Daoy (cell line): ENCODE measurements around the gene UQCC2. TPM values are rescaled to one million over a fixed set of nuclear protein-coding genes. Genes with fewer than 3 reads are reported as not detected.
A peak's percentile ranks its signal among the peaks of the same experiment; 100 is the strongest.

Experiments
- DNase-seq: peaks from one replicate; pipeline ENCODE4 v3.0.0-alpha.2; 2015; ENCODE audit warnings: low read depth
- total RNA-seq: library from RNA; depleted of rRNA; stranded (reverse); fragments of >200 nt; shearing (Covaris generic); gene quantifications from 2 replicates; pipeline ENCODE4 v1.2.3, GENCODE V29; 2014; rRNA removed

Gene UQCC2
- 97.6 and 115 TPM in 2 replicates for total RNA-seq

GRCh38 chr6:33711140-33712129 lies at the start of gene UQCC2:
UQCC2 (minus strand) TSS chr6:33711700; CDS start chr6:33711686, 14 bp downstream.
- peak; percentile 99 for DNase-seq

- DNase-seq: no peak
These were observed 48.6 kb upstream of the UQCC2 start for GRCh38 chr6:33759887-33760629.

- no peak for DNase-seq
These were observed 47.3 kb upstream of the UQCC2 start for GRCh38 chr6:33758815-33759216.

- DNase-seq: no peak
These were observed 46.4 kb upstream of the UQCC2 start for GRCh38 chr6:33757906-33758305.

GRCh38 chr6:33757113-33757512 lies 45.6 kb upstream of the UQCC2 start:
- DNase-seq: no peak

- DNase-seq: no peak
These were observed 44.9 kb upstream of the UQCC2 start for GRCh38 chr6:33756211-33756954.

GRCh38 chr6:33755070-33755869 lies 43.8 kb upstream of the UQCC2 start:
- DNase-seq: peak; percentile 57

GRCh38 chr6:33754222-33754621 lies 42.7 kb upstream of the UQCC2 start:
- DNase-seq: no peak

- DNase-seq: no peak
These were observed 41.1 kb upstream of the UQCC2 start for GRCh38 chr6:33752646-33753015.

- no peak for DNase-seq
These were observed 40.5 kb upstream of the UQCC2 start for GRCh38 chr6:33751771-33752645.

GRCh38 chr6:33750244-33750991 lies 38.9 kb upstream of the UQCC2 start:
- DNase-seq: no peak

GRCh38 chr6:33749401-33749800 lies 37.9 kb upstream of the UQCC2 start:
- DNase-seq: no peak

- no peak for DNase-seq
These were observed 37.3 kb upstream of the UQCC2 start for GRCh38 chr6:33748841-33749240.

GRCh38 chr6:33747823-33748222 lies 36.3 kb upstream of the UQCC2 start:
- DNase-seq: no peak

- no peak for DNase-seq
These were observed 35.2 kb upstream of the UQCC2 start, which contains the start of gene IP6K3 for GRCh38 chr6:33746651-33747100. IP6K3 (minus strand) TSS chr6:33746905; CDS start chr6:33735476, 11,429 bp downstream.

- peak; percentile 64 for DNase-seq
These were observed 34.6 kb upstream of the UQCC2 start for GRCh38 chr6:33746036-33746600.

- DNase-seq: no peak
These were observed 34.0 kb upstream of the UQCC2 start for GRCh38 chr6:33745548-33745947.

GRCh38 chr6:33744895-33745546 lies 33.5 kb upstream of the UQCC2 start:
- DNase-seq: no peak
